ENCODE measurements around the gene NHP2. TPM values are rescaled to one million over a fixed set of nuclear protein-coding genes. Genes with fewer than 3 reads are reported as not detected.
"Not testable (repeated sequence)": the region's sequence is repeated elsewhere in the genome, so short reads cannot be mapped to it uniquely, and the experiment has no call there.

The NHP2 gene
- total RNA-seq, 1 experiment from 2014 or later = 221 TPM

DNA sequence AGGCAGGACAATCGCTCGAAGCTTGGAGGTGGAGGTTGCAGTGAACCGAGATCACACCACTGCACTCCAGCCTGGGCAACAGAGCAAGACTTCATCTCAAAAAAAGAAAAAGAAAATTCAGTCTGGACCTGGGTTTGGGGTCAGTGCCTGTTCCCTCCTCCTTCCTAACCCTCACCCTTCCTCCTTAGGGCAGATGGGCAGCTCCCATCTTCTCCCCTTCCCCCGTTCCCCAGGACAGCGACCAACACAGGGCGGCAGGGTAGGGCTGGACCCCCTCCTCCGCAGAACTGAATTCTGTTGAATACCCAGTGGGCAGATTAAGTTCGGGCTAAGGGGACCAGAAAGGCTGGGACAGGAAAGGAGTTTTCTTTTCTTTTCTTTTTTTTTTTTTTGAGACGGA is 24.4 kb downstream of the NHP2 start:
- intact Hi-C loops (cut with micrococcal nuclease; ENCODE audit: unreplicated experiment) = no loop called here
- Histone ChIP-seq H3K4me2 (peak overlapping the region; percentile 82), H3K4me3 (peak overlapping the region; percentile 89), H3K9me2 (ENCODE audit: insufficient read depth) (no peaks in the 10 kb centered on the region), H3K9me3 (ENCODE audit: insufficient read depth, low read depth) (no peaks in the 10 kb centered on the region), H3K4me1 (replicated peaks; ENCODE audit: insufficient read depth) (peaks cover 29% of the 10 kb centered on the region), H3K27me3 (ENCODE audit: insufficient read depth, low read depth) (no peaks in the 10 kb centered on the region), H2AFZ (peak overlapping the region; percentile 84; the same call in 1 of the 2 replicates), H4K20me1 (ENCODE audit: insufficient read depth) (no peaks in the 10 kb centered on the region), H3F3A (ENCODE audit: insufficient read depth, low read depth) (peaks cover 24% of the 10 kb centered on the region), H3K27ac (peak overlapping the region; percentile 85), H3K36me3 (ENCODE audit: low read depth) (no peaks in the 10 kb centered on the region), H3K79me2 (ENCODE audit: low read depth) (peaks cover 7% of the 10 kb centered on the region; the same call in 1 of the 2 replicates)
- no peak for DNase-seq
- BruUV-seq (replicated peaks) = no TSS peak
- ChIA-PET CTCF (no interaction called here), POLR2A (ENCODE audit: unreplicated experiment) (no interaction called here)
- TF ChIP-seq, protein P1, sequence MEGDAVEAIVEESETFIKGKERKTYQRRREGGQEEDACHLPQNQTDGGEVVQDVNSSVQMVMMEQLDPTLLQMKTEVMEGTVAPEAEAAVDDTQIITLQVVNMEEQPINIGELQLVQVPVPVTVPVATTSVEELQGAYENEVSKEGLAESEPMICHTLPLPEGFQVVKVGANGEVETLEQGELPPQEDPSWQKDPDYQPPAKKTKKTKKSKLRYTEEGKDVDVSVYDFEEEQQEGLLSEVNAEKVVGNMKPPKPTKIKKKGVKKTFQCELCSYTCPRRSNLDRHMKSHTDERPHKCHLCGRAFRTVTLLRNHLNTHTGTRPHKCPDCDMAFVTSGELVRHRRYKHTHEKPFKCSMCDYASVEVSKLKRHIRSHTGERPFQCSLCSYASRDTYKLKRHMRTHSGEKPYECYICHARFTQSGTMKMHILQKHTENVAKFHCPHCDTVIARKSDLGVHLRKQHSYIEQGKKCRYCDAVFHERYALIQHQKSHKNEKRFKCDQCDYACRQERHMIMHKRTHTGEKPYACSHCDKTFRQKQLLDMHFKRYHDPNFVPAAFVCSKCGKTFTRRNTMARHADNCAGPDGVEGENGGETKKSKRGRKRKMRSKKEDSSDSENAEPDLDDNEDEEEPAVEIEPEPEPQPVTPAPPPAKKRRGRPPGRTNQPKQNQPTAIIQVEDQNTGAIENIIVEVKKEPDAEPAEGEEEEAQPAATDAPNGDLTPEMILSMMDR (conservative IDR thresholded peaks at IDR 0.05) = no peak
- TF ChIP-seq EZH2 (IDR thresholded peaks at IDR 0.05; ENCODE audit: low read depth) = no peak

- H3K27me3 ChIP-seq (ENCODE audit: insufficient read depth, low read depth); H3K27ac ChIP-seq; intact Hi-C loops (cut with micrococcal nuclease; ENCODE audit: unreplicated experiment); DNase-seq; H3K4me3 ChIP-seq; H3K9me3 ChIP-seq (ENCODE audit: insufficient read depth, low read depth); H3K36me3 ChIP-seq (ENCODE audit: low read depth); H4K20me1 ChIP-seq (ENCODE audit: insufficient read depth); POLR2A ChIA-PET (ENCODE audit: unreplicated experiment); H3K4me2 ChIP-seq; H3K9me2 ChIP-seq (ENCODE audit: insufficient read depth); H2AFZ ChIP-seq; BruUV-seq (replicated peaks); CTCF ChIA-PET; H3K79me2 ChIP-seq (ENCODE audit: low read depth): not testable (repeated sequence)
- Histone ChIP-seq H3F3A (ENCODE audit: insufficient read depth, low read depth) (peaks cover 36% of the 10 kb centered on the region), H3K4me1 (replicated peaks; ENCODE audit: insufficient read depth) (peaks cover 42% of the 10 kb centered on the region)
Observed at GRCh38 chr5:178127300-178128009, 26.2 kb downstream of the NHP2 start.

DNA sequence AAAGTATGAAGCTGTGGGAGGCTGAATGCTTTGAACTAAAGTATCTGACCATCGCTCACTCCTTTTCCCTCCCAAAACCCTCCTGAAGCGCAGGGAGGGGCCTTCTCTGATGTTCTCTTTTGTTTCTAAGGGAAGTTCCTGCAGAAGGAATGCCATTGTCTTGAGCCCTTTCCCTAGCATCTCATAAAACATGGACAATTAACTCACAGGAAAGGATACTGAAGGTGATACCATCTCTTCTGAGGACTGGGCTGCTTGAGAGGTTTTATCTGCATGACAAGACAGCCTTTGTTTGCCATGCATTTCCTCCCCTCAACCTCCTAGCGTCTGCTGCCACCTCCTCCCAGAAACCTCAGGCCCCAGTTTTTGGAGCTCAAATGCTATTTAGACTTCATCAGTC is 27.1 kb downstream of the NHP2 start:
- Histone ChIP-seq H3K4me2 (no peak overlapping the region), H3K27me3 (ENCODE audit: insufficient read depth, low read depth) (no peaks in the 10 kb centered on the region), H3K4me1 (replicated peaks; ENCODE audit: insufficient read depth) (peaks cover 38% of the 10 kb centered on the region), H3K4me3 (no peak overlapping the region), H3F3A (ENCODE audit: insufficient read depth, low read depth) (peaks cover 31% of the 10 kb centered on the region), H4K20me1 (ENCODE audit: insufficient read depth) (no peaks in the 10 kb centered on the region), H3K9me2 (ENCODE audit: insufficient read depth) (no peaks in the 10 kb centered on the region), H3K27ac (no peak overlapping the region), H3K9me3 (ENCODE audit: insufficient read depth, low read depth) (no peaks in the 10 kb centered on the region), H2AFZ (no peak overlapping the region), H3K79me2 (ENCODE audit: low read depth) (no peaks in the 10 kb centered on the region; the same call in 1 of the 2 replicates), H3K36me3 (ENCODE audit: low read depth) (no peaks in the 10 kb centered on the region)
- no TSS peak for BruUV-seq (replicated peaks)
- DNase-seq = no peak
- intact Hi-C loops (cut with micrococcal nuclease; ENCODE audit: unreplicated experiment) = no loop called here
- CTCF ChIA-PET = no interaction called here
- POLR2A ChIA-PET (ENCODE audit: unreplicated experiment) = no interaction called here
- TF ChIP-seq, protein P1 (conservative IDR thresholded peaks at IDR 0.05) = no peak
- TF ChIP-seq EZH2 (IDR thresholded peaks at IDR 0.05; ENCODE audit: low read depth) = no peak
